SKM-1 (cell line): ENCODE results near the gene TMEM154.

Experiments used
- DNase-seq: peaks from one replicate; lab custom pipeline; 2025; ENCODE audit not compliant: unreplicated experiment; lab: John Stamatoyannopoulos, UW

The TMEM154 gene, protein sequence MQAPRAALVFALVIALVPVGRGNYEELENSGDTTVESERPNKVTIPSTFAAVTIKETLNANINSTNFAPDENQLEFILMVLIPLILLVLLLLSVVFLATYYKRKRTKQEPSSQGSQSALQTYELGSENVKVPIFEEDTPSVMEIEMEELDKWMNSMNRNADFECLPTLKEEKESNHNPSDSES

DNA sequence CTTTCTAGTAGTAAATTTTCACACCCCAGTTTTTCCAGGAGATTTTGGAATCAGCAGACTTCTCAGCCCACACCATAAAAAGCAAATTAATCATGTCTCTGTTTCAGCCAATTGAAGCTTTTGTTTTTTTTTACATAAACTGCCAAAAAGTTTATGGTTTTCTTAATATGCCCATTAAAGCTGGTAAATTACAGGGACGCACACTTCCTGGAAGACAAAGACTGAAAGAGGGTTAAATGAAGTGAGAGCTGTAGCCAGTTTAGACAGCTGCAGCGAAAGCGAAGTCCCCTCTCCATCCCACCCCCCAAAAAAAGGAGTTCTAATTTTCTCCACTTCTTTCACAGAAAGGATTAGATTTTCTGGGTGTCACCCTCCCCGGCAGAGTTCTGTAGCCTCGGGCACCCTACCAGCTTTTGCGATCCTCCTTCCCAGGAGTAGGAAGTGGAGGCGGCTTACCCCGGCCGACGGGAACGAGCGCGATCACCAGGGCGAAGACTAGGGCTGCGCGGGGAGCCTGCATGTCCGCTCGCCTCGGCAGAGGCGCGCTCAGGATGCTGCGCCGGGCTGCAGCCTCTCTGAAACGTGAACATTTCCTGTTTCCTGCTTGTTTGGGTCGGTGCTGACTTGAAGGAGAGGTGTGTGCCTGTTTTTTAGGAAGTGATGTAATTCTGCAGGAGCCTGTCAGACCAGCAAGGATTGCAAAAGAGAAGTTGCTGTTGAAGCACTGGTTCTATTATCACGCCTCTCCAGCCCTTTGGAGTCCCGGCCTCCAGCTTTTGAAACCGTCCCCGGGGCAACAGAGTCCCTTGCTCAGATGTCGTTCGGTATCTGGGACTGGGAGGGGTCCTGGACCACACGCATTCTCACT is at the start of gene TMEM154:
TMEM154 (minus strand) TSS at position 584 of the 868 bp plus-strand sequence; CDS start at position 520, 64 bp downstream.
- DNase-seq, result peak; percentile 99

DNA sequence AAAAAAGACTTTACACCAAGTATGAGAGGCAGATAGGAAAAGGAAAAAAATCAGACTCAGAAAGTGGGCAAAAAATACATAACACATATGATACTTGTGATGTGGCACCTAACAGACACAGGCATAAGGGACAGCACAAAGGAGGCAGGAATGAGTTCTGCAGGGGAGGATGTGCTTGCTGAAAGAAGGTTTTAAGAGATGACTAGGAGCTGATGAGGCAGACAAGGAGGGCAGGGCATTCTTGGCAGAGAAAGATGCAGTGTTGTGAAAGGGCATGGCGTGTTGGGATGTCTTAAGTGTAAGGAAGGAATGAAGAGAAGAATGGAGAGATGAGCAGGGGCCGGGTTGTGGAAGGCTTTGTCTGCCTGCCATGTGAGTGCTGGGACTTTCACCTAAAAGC is 49.7 kb upstream of the TMEM154 start:
- no peak for DNase-seq

DNA sequence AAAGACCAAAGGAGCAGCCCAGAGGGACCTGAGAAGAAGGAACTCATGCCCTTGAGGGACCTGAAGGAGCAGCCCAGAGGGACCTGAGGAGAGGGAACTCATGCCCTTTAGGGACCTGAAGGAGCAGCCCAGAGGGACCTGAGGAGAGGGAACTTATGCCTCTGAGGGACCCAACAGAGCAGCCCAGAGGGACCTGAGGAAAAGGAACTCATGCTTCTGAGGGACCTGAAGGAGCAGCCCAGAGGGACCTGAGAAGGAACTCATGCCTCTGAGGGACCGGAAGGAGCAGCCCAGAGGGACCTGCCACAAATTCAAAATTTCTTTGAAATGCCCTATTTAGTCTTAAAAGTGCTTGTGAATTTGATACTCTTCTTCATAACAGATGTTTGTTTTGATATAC is 48.5 kb upstream of the TMEM154 start:
- DNase-seq, result no peak

DNA sequence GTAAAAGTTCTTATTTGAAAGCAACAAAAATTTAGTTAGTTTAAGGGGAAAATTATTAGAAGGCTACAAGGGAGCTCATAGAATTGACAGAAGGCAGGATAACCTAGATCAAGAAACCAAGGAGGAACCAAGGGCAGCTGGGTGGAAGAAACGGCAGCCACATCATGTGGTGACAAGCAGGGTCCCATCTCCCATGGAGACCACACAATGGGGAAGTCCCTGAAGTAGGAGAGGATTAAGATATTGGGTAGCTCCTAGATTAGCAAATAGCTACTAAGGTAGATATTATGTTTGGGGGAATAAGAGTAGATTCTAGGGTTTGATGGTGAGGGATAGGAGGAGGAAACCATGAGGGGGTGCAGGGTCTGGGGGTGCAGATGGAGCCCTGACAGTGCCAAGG is 48.0 kb upstream of the TMEM154 start:
- no peak for DNase-seq

DNA sequence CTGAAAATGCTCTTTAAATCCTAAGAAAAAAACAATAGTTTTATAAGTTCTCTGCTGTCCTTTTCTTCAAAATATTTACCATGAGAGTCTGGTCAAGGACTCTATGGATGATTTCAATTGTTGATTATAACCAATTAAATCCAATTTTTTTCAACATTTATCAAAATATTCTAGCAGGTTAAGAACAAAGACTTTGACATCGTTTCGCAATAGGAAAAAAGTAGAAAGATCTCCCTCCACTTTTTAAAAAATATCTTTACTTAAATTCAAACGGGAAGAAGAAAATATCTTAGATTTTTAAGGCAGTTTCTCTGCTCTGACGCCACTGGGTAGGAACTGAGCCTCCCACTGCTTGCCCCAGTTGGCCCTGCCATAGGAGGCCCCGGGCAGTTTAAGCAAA is 44.7 kb upstream of the TMEM154 start:
- DNase-seq, result no peak

DNA sequence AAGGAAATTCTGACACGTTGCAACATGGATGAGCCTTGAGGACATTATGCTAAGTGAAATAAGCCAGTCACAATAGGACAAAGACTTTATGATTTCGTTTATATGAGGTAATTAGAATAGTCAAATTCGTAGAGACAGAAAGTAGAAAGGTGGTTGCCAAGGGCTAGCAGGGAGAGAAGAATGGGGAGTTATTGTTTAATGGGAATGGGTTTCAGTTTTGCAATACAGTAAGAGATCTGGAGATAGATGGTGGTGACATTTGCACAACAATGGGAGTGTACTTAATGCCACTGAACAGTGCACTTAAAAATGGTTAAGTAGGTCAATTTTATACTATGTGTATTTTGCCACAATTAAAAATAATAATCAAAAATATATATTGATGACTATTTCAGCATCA is 43.4 kb upstream of the TMEM154 start:
- DNase-seq, result no peak

DNA sequence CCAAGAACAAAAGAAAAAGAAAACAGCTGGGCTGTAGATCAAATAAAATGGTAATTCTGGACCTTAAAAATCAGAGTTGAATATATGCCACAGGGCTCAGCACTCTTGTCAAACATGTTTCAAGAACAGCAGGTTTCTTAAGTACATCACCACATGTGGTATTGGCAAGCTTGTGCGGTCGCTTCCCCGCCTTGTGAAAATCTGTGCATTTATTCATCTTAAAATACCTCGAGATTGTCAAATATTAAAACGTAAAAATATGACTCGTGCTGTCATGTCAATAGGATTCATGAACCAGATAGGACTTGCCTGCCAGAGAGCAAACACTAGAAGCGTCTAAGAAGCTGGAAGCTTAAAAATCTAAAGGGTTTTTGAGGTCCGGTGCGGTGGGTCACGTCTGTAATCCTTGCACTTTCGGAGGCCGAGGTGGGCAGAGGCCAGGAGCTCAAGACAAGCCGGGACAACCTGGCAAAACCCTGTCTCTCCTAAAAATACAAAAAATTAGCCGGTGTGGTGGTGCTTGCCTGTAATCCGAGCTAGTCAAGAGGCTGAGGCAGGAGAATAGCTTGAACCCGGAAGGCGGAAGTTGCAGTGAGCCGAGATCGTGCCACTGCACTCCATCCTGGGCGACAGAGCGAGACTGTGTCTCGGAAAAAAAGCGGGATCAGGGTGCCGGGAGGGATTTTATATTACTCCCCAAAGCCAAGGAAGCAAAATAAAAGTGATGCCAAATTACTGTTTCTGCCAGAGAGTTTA is 40.2 kb upstream of the TMEM154 start:
- no peak for DNase-seq

DNA sequence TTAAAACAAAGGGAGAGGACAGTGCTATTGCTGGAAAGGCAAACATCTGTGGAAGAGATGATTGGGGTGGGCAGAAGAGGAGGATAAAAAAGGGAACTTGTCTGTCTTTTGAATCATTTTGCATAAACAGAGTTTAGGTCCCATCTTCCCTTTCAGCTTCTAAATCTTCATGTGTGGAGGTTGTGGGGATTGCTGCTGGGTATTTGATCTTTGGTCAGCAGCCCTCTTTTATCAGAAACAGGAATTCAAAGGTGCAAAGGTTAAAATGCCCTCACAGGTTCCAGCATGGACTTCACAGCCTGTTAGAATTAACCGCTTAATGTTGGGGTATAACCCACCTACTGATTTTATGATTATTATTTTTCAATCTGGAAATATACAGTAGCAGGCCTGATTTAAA is 39.5 kb upstream of the TMEM154 start:
- no peak for DNase-seq

DNA sequence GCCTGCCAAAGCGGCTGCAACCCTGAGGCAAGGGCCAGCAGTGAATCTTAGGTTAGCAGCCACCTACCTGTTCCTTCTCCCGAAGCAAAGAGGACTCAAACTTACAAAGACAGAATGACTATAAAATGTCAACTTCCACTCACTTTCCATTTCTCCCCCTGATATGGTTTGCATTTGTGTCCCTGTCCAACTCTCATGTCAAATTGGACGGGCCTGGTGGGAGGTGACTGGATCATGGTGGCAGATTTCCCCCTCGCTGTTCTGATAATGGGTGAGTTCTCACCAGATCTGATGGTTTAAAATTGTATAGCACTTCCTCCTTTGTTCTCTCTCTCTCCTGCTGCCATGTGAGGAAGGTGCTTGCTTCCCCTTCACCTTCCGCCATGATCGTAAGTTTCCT is 35.3 kb upstream of the TMEM154 start:
- no peak for DNase-seq

DNA sequence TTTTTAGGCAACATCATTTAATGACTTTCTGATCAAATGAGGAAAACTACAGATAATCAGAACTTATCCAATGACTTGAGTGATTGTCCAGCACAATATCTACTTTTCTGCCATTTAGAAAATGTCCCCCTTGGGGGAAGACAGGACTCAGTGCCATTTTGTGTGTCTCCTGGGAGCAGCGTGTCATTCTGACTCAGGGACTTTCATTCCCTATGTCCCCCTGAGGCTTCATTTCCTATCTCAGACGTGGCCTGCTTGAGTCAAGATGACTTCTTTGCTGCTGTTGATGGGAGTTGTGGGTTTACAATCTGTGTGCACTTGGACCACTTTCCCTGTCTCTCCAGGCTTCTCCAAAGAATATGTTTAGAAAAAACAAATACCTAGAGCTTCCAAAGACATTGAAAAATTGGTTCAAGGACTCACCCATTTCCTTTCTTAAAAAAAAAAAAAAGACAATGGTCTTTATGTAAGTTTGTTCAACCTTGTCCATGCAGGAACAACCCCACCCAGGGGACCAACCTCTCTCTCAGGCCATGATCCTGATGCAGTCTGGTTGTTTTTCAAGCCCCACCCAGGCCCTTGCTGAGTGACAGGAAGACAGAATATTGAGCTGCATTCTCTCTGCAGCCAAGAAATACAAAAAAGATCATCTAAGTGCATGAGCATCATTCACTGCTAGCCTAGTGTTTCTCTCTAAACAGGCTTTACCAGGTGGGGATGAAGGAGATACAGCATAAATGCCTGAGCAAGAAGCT is 34.3 kb upstream of the TMEM154 start:
- DNase-seq, result no peak

DNA sequence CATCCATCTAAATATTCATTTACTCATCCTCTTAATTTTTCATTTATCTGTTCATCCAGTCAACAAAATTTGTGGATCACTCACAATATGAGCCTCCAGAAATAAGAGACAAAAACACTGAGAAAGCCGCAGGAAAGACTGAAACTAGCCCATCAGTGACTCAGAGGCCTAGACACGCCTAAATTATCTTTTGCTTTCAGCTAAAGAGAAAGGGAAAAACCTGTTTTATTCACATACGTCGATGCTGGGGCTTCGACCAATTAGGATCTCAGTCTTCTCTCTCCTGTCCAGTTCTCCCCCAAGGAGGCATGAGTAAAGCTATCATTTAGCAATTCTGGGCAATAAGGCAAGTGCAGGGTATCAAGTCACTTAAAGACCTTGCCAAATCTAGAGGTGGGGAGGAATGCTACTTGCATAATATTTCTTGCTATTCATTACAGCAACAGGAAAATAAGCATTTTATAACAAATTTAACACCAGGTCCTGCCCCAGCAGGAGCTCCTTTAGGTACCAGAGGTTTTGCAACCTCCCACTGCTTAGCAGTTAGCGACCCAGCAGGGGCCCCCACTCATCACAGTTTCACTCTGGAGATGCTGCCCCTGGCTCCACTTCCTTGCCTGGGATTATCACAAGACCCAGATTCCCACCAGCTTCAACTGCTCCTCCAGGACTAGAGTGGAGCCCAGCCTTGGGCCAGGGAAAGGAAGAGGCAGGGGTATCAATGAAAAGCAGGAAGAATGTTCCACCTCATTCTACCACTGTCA is 30.1 kb upstream of the TMEM154 start:
- DNase-seq, result no peak

DNA sequence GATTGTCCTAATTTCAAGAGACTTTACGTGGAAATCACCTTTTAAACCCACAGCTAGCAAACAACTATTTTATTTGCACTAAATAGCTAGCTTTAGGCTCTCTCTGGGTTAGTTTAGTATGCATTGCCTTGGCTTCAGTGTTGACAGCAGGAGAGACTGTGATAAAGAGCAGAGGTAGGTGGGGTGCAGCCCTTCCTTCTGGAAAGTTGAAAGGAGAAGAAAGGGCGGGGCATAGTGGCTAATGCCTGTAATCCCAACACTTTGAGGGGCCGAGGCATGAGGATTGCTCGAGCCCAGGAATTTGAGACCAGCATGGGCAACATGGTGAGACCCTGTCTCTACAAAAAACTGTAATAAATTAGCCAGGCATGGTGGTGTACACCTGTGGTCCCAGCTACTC is 29.0 kb upstream of the TMEM154 start:
- no peak for DNase-seq

DNA sequence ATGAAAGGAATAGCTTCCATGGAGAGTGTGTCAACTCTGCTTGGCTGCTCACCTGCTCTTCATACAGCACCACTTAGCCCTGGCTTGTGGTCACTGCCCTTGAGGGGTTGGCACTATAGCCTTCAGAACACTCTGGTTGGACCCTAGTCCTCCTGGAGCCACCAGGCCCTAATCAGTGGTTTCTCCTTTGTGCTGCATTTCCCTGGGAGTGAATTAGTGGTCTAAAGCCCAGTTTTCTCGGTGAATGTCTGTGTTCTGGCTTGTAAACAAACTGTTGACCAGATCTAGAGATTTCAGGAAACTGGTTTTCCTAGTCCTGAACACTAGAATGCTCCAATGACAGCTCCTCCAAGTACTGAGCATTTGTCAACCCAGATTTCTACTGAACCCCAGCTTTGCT is 28.6 kb upstream of the TMEM154 start:
- no peak for DNase-seq

DNA sequence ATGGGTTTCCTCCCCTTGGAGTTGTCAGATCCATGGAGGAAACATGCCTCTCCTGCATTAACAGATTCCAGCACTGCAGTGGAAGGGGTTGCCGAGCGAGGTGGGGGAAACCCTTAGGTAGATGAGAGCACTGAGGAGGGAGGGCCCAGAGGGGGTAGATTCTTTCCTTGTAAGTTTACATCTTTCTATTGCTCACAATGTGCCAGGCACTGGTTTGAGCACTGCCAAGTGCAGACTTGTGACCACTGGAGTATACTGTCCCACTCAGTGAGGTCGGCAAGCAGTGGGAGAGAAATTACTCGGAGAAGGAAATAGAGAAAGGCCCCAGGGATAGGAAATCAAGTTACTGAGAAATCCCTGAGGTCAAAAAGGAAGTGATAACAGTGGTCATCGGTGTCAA is 27.8 kb upstream of the TMEM154 start:
- DNase-seq, result no peak

DNA sequence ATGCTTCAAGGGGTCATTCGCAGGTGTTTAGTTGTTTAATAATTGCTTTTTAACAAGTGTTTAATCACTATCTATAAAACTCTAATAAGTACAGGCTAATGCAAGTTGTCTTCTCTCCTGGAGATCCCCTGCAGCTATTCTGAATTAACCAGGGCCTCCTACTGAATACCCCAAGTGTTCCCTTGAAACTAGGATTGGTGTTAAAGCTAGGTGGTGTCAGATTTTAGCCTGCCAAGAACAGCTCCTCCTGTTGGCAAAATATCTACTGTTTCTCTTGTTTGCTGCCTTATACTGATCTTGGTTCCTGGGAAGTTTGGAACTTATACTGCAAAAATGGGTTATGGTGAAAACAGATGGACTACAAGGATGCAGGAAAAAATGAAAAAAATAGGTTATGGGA is 26.1 kb upstream of the TMEM154 start:
- no peak for DNase-seq

DNA sequence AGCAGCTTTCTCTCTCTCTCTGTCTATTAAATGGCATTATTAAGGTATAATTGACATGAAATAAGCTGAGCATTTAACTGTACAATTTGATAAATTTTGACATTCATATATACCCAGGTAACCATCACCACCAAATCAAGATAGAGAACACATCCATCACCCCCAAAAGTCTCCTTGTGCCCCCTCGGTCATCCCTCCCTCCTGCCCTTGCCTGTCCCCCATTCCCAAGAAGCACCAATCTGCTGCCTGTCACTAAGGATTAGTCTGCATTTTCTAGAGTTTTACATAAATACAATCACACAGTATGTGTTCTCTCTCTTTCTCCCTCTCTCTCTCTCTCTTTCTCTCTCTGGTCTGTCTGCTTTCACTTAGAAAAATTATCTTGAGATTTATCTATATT is 25.0 kb upstream of the TMEM154 start:
- no peak for DNase-seq

DNA sequence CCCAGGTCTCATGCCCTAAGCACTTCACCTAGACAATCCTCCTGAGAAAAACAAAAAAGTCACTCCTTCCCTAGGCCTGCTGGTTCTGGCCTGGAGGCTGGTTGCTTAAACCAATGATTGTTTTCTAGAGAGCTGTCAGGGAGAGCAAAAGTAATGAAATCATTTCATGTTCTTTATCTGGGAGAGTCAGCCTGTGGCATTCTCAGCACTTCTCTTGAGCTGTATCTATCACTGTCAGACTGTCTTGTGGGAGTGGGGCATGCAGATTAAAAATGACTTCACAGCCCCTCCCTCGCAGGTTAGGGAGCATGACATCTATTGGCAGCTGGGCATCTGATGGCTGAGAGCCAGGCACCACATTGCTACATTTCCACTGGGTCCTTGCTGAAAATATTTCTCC is 20.4 kb upstream of the TMEM154 start:
- DNase-seq, result no peak

DNA sequence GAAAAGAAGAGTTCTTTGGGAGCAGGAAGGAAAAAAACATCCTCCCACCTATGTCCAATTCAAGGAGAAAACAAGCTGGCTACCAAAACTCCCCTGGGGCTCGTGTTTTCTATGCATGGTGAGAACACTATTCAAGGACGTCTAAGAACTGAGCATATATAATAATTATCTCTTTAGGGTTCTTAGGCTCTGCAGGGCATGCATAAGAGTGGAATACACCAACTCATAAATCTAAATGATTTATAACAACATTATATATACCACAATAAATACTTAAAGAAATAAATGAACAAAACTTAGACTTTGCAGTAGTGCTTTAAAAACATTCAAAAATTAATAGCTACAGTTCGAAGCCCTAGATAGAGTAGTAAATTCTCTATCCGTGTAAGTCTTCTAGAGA is 19.5 kb upstream of the TMEM154 start:
- DNase-seq, result no peak

DNA sequence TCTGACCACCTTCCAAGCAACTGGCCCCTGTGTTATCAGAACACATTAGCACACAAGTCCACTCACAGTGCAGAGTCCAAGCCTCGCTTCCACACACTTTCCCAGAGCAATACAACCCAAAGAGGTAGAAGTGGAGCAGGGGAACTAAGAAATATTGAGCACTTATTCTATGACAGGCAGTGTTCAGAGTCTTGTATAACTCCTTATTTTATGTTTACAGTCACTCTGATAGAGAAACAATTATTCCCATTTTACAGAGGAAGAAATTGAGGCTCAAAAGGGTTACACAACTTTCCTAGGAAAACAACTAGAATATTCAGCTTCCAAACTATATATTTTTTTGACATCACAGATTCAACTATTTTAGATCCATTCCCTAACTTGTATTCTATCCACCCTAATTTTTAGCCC is 18.3 kb upstream of the TMEM154 start:
- DNase-seq, result no peak

DNA sequence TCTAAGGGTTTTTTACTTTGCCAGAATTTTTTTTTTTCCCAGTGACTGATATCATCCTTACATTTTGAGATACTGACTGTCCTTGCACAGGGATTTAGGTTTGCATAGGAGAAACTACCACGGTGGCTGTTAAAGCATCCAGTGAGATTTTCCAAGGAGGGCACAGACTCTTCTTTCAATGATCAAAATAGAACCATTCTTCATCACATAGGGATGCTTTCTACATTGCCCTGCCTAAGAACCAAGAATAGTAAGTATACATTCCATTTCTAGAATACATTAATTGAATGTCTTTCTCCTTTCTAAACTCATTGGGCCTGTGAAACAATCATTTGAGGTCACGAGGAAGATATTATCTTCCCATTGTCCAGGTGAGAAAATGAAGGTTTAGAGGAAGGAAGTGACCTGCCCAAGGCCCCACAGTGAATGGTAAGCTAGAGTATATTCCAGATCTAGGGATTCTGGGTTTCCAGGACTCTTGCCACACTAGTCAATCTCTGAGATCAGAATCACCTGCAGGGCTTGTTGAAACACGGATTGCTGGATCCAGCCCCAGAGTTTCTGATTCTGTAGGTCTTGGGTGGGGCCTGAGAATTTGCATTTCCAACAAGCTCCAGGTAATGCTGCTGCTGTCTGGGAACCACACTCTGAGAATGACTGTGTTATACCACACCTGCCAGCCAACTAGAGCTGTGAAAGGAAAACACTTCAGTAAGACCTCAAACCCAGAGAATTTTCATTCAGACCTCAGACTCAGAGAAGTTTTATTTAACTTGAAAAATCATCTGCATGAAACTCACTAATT is 17.7 kb upstream of the TMEM154 start:
- DNase-seq, result no peak
